GM19455 (cell line): ENCODE results near the gene PROM2.

Experiments
- ATAC-seq: cut with Tn5 transposase; IDR thresholded peaks from one replicate; pipeline ENCODE4 v1.9.1; 2021; ENCODE audit not compliant: unreplicated experiment

Gene PROM2

GRCh38 chr2:95336406-95336805 lies 62.2 kb downstream of the PROM2 start:
- ATAC-seq, result no peak

- no peak for ATAC-seq
Measured at GRCh38 chr2:95337829-95338228, 63.6 kb downstream of the PROM2 start.
